GM12878 (cell line): ENCODE data around the gene ATP10A. TPM values are rescaled to one million over a fixed set of nuclear protein-coding genes. Genes with fewer than 3 reads are reported as not detected.

ENCODE experiments used
- ATAC-seq: fragments of 200-7000 bp; cut with Tn5 transposase; 3 replicates; pipeline ENCODE4 v1.9.1; 2020; ENCODE audit warnings: mild to moderate bottlenecking, moderate library complexity
- BruUV-seq: library from RNA; stranded (reverse); fragments of 400-500 nt; replicated peaks from 2 replicates; lab custom pipeline; 2021; lab: Mats Ljungman, UMichigan
- CTCF ChIA-PET: fragments of 300-600 bp; sonication (Branson Sonifier 250); formaldehyde crosslinking; extraction: SDS; loops from one replicate; lab custom pipeline; 2021; ENCODE audit warnings: inconsistent platforms; lab: Yijun Ruan, JAX
- POLR2A ChIA-PET: fragments of 350-600 bp; formaldehyde crosslinking; extraction: SDS; loops from one replicate; lab custom pipeline; 2021; ENCODE audit warnings: inconsistent platforms; lab: Charles Lee
- RAD21 ChIA-PET: fragments of 300-600 bp; sonication (Branson Sonifier 250); formaldehyde crosslinking; loops from one replicate; lab custom pipeline; 2023; ENCODE audit warnings: antibody characterized with exemption; ENCODE audit not compliant: unreplicated experiment; lab: Charles Lee
- SMC1A ChIA-PET: fragments of 300-600 bp; sonication (Branson Sonifier 250); formaldehyde crosslinking; loops from one replicate; lab custom pipeline; 2023; ENCODE audit not compliant: unreplicated experiment, uncharacterized antibody; lab: Charles Lee
- DNase-seq: peaks from one replicate; pipeline ENCODE4 v3.0.0-alpha.2; 2011; ENCODE audit warnings: low read depth, low spot score
- FAIRE-seq: peaks from 3 replicates; lab custom pipeline; 2011; peaks lifted over from hg19 to GRCh38; lab: Jason Lieb, UNC
- H2AFZ ChIP-seq: 2 replicates; pipeline ENCODE4 v1.6.0; 2011; ENCODE audit warnings: low read depth, low read length, control low read depth; ENCODE audit not compliant: control insufficient read depth
- H3K27ac ChIP-seq: 2 replicates; pipeline ENCODE4 v1.5.1; 2011; ENCODE audit warnings: control low read depth; ENCODE audit not compliant: control insufficient read depth, insufficient read depth
- H3K27me3 ChIP-seq, 2 experiments: replicated peaks in 1 of 2; 2 replicates each; pipeline versions ENCODE4 v1.6.0 to v1.6.1; 2011; ENCODE audit warnings: low read length in 1 of 2; ENCODE audit not compliant: control insufficient read depth in 2 of 2, insufficient read depth in 2 of 2
- H3K36me3 ChIP-seq, 2 experiments: 2 replicates each; pipeline ENCODE4 v1.5.1; 2011; ENCODE audit warnings: low read length in 1 of 2; ENCODE audit not compliant: control insufficient read depth in 2 of 2, insufficient read depth in 2 of 2
- H3K4me1 ChIP-seq: 2 replicates; pipeline ENCODE4 v1.6.1; 2011; ENCODE audit warnings: mild to moderate bottlenecking, low read length, moderate library complexity, mixed read lengths; ENCODE audit not compliant: control insufficient read depth, insufficient read depth
- H3K4me2 ChIP-seq: 2 replicates; pipeline ENCODE4 v1.6.0; 2011; ENCODE audit warnings: control low read depth; ENCODE audit not compliant: control insufficient read depth, insufficient read depth
- H3K4me3 ChIP-seq: fragments of 200-600 bp; sonication (generic); 2 replicates; pipeline ENCODE4 v1.5.1; 2016
- H3K79me2 ChIP-seq: 2 replicates; pipeline ENCODE4 v1.6.0; 2011; ENCODE audit warnings: low read length; ENCODE audit not compliant: control insufficient read depth, insufficient read depth
- H3K9ac ChIP-seq: 2 replicates; pipeline ENCODE4 v1.8.0; 2011; ENCODE audit warnings: low read length, control low read depth, mixed read lengths; ENCODE audit not compliant: control insufficient read depth, insufficient read depth
- H3K9me3 ChIP-seq: replicated peaks from 3 replicates; pipeline ENCODE4 v1.5.1; 2011; ENCODE audit warnings: mild to moderate bottlenecking, low read length; ENCODE audit not compliant: control insufficient read depth, insufficient read depth
- H4K20me1 ChIP-seq: 2 replicates; pipeline ENCODE4 v1.6.0; 2011; ENCODE audit not compliant: control insufficient read depth, insufficient read depth
- BMI1 ChIP-seq: fragments of 450-650 bp; IDR thresholded peaks from 2 replicates; pipeline ENCODE4 v1.6.1; 2016; ENCODE audit warnings: mild to moderate bottlenecking, moderate library complexity, borderline replicate concordance
- BRCA1 ChIP-seq: IDR thresholded peaks from 2 replicates; pipeline ENCODE4 v1.6.1; 2011; ENCODE audit warnings: low read depth, low read length, improper control_type of control experiment
- CEBPB ChIP-seq, 2 experiments: fragments of 150-350 bp in 1 of 2; IDR thresholded peaks; 2 replicates each; pipeline ENCODE4 v1.6.1; 2012 to 2014; ENCODE audit warnings: low read depth in 2 of 2, low read length in 2 of 2, borderline replicate concordance in 1 of 2, inconsistent platforms in 1 of 2
- E2F4 ChIP-seq: IDR thresholded peaks from 2 replicates; pipeline ENCODE4 v1.6.1; 2012; ENCODE audit warnings: low read depth, low read length, improper control_type of control experiment
- HDGF ChIP-seq: fragments of 450-650 bp; IDR thresholded peaks from 2 replicates; pipeline ENCODE4 v1.6.1; 2016; ENCODE audit warnings: antibody characterized with exemption
- IKZF1 ChIP-seq: fragments of 450-650 bp; conservative IDR thresholded peaks from 2 replicates; pipeline ENCODE4 v1.6.1; 2017; ENCODE audit warnings: antibody characterized with exemption, mild to moderate bottlenecking
- LARP7 ChIP-seq: fragments of 450-650 bp; IDR thresholded peaks from 2 replicates; pipeline ENCODE4 v1.6.1; 2017; ENCODE audit warnings: mild to moderate bottlenecking
- NR2C1 ChIP-seq: fragments of 450-650 bp; IDR thresholded peaks from 2 replicates; pipeline ENCODE4 v1.6.1; 2017; ENCODE audit warnings: antibody characterized with exemption, mild to moderate bottlenecking, moderate library complexity
- NR2C2 ChIP-seq: IDR thresholded peaks from 2 replicates; pipeline ENCODE4 v1.6.1; 2011; ENCODE audit warnings: borderline replicate concordance, low read depth; ENCODE audit not compliant: control insufficient read depth, insufficient read length
- POLR2AphosphoS5 ChIP-seq: IDR thresholded peaks from 2 replicates; pipeline ENCODE4 v1.6.1; 2011; ENCODE audit warnings: mild to moderate bottlenecking, low read length, inconsistent platforms
- SMAD1 ChIP-seq: fragments of 450-650 bp; IDR thresholded peaks from 2 replicates; pipeline ENCODE4 v1.6.1; 2018; ENCODE audit warnings: mild to moderate bottlenecking, low read depth; ENCODE audit not compliant: partially characterized antibody
- SREBF2 ChIP-seq: IDR thresholded peaks from 2 replicates; pipeline ENCODE4 v1.6.1; 2012; ENCODE audit warnings: mild to moderate bottlenecking, low read length
- TBL1XR1 ChIP-seq: IDR thresholded peaks from 2 replicates; pipeline ENCODE4 v1.6.1; 2012; ENCODE audit warnings: low read depth, low read length, improper control_type of control experiment
- TCF7 ChIP-seq: IDR thresholded peaks from 2 replicates; pipeline ENCODE4 v1.6.1; 2014; ENCODE audit warnings: antibody characterized with exemption, borderline replicate concordance
- USF2 ChIP-seq: IDR thresholded peaks from 2 replicates; pipeline ENCODE4 v1.6.1; 2011; ENCODE audit warnings: low read depth, low read length, improper control_type of control experiment, borderline replicate concordance
- ZNF274 ChIP-seq: IDR thresholded peaks from one replicate; pipeline ENCODE4 v1.8.0; 2011; ENCODE audit not compliant: insufficient read length, insufficient read depth
- ZZZ3 ChIP-seq: IDR thresholded peaks from 2 replicates; pipeline ENCODE4 v1.6.1; 2011; ENCODE audit warnings: low read depth; ENCODE audit not compliant: control insufficient read depth, insufficient read length
- WGBS: methylation state at CpG from one replicate; pipeline ENCODE4 v1.1.6; 2016; ENCODE audit warnings: low lambda C conversion rate; ENCODE audit not compliant: insufficient replicate concordance, insufficient coverage; ENCODE audit errors: missing lambda C conversion rate; 5-methylcytosine and 5-hydroxymethylcytosine counted together
- in situ Hi-C: fragments of 300-500 bp; cut with MboI; formaldehyde crosslinking; loops from 9 replicates; pipeline ENCODE4 v1.14.3; 2018; ENCODE audit warnings: mixed read lengths
- intact Hi-C: fragments of 100-400 bp; cut with micrococcal nuclease; formaldehyde crosslinking; loops from one replicate; pipeline ENCODE4 v1.14.2; 2022; ENCODE audit not compliant: unreplicated experiment
- polyA plus RNA-seq, 11 experiments: library from polyadenylated mRNA; depleted of rRNA in 4 of 11; unstranded in 6 of 11; stranded (reverse) in 5 of 11; fragments of >200 nt; fragmentation: Nextera tagmentation in 4 of 11; fragmentation: Illumina TruSeq in 1 of 11; extraction: Ambion mirVana in 4 of 11; extraction: Trizol in 1 of 11; gene quantifications; 1 replicate in 1 of 11; 2 replicates in 10 of 11; pipeline versions ENCODE4 v1.2.1 to v1.2.3, GENCODE V29; 2011 to 2016; ENCODE audit warnings: inconsistent platforms in 2 of 11, missing spikeins in 2 of 11, low read depth in 1 of 11
- total RNA-seq, 4 experiments: library from RNA; depleted of rRNA in 3 of 4; stranded (reverse); fragments of >200 nt in 3 of 4; fragmentation: Illumina TruSeq in 1 of 4; extraction: Trizol in 1 of 4; gene quantifications; 2 replicates each; pipeline versions ENCODE4 v1.2.1 to v1.2.3, GENCODE V29; 2013 to 2021

Gene ATP10A
- total and polyA plus RNA-seq, 10 of the 15 experiments (the other 5 are each of a cell fraction or from before 2014, with no cell fraction given): 0.04 to 1.5 (median 0.31) TPM; not detected in 2

GRCh38 chr15:25887870-25888269, 24.7 kb upstream of the ATP10A start:
- Histone ChIP-seq H3K4me3 (no peak overlapping the region), H2AFZ (no peak overlapping the region), H4K20me1 (no peaks in the 10 kb centered on the region), H3K4me1 (no peaks in the 10 kb centered on the region), H3K79me2 (no peaks in the 10 kb centered on the region), H3K9ac (no peak overlapping the region), H3K36me3 (no peaks in the 10 kb centered on the region), H3K9me3 (no peaks in the 10 kb centered on the region), H3K27ac (no peak overlapping the region), H3K27me3 (no peaks in the 10 kb centered on the region), H3K4me2 (no peak overlapping the region)
- POLR2A ChIA-PET: no interaction called here
- in situ Hi-C loops: loop anchor here (10.0 kb wide), 1 partner anchor 57 kb away; no protein-coding TSS in a partner anchor
- CTCF ChIA-PET: no interaction called here
- WGBS: 8% methylated on average over 3 of the region's 3 CpGs
- DNase-seq (no peak), FAIRE-seq (no peak), ATAC-seq (no peak)
- RAD21 ChIA-PET: no interaction called here
- intact Hi-C loops: no loop called here
- SMC1A ChIA-PET: no interaction called here
- TF ChIP-seq BRCA1 (no peak), TBL1XR1 (no peak), SREBF2 (no peak), USF2 (no peak)
- no TSS peak for BruUV-seq

DNA sequence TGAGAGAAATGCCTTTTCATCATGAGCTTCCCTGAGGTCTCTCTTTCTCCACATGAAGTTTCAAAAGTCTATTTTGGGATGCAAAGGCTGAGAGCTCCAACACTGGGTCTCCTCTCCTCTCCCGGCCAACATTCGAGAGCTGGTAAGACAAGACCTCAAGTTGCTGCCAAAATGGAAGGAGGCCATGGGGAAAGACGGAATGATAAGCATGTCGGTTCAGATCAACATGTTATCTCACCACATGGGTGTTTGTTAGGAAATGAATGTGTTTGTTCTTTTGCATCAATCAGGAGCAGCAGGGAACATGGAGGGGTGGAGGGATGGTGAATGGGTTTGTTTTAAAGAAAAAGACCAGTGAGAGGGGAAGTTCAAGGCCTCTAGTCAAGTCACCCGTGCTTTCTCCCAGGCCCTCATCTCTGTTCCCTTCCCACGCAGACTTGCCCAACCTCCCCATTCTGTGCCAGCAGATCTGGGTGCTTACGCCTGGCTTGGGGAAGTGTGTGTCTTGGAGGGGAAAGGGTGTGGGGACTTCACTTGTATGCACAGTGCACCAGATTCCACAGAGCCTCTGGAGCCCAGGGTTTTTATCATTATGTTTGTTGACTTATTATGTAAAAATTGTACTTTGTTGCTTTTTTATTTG, 23.5 kb upstream of the ATP10A start:
- no TSS peak for BruUV-seq
- Histone ChIP-seq H4K20me1 (no peaks in the 10 kb centered on the region), H3K4me2 (no peak overlapping the region), H3K27ac (no peak overlapping the region), H2AFZ (no peak overlapping the region), H3K4me1 (no peaks in the 10 kb centered on the region), H3K9me3 (no peaks in the 10 kb centered on the region), H3K4me3 (no peak overlapping the region), H3K27me3 (no peaks in the 10 kb centered on the region), H3K36me3 (no peaks in the 10 kb centered on the region), H3K9ac (no peak overlapping the region), H3K79me2 (no peaks in the 10 kb centered on the region)
- RAD21 ChIA-PET: no interaction called here
- intact Hi-C loops: no loop called here
- POLR2A ChIA-PET: no interaction called here
- ATAC-seq: no peak
- no peak for DNase-seq
- 43% methylated on average over 7 of the region's 7 CpGs for WGBS
- CTCF ChIA-PET: no interaction called here
- no peak for FAIRE-seq
- SMC1A ChIA-PET: no interaction called here
- in situ Hi-C loops: loop anchor here (10.0 kb wide), 1 partner anchor 58 kb away; no protein-coding TSS in a partner anchor
- TF ChIP-seq ZNF274 (no peak), IKZF1 (no peak), ZZZ3 (no peak), E2F4 (no peak), NR2C2 (no peak), POLR2AphosphoS5 (no peak), NR2C1 (no peak), LARP7 (no peak), TCF7 (no peak), HDGF (no peak), SMAD1 (no peak), CEBPB (IDR thresholded peaks at IDR 0.05; ENCODE audit: borderline replicate concordance in 1 of 2, low read depth in 2 of 2, low read length in 2 of 2) (no peak), BMI1 (no peak)
